Stimulated activated naive CD4-positive, alpha-beta T cell (primary cell): ENCODE data around the gene TTC12.

Experiments
- DNase-seq, 6 experiments: peaks; one replicate each; lab custom pipeline; 2025; lab: John Stamatoyannopoulos, UW

TTC12 gene

DNA sequence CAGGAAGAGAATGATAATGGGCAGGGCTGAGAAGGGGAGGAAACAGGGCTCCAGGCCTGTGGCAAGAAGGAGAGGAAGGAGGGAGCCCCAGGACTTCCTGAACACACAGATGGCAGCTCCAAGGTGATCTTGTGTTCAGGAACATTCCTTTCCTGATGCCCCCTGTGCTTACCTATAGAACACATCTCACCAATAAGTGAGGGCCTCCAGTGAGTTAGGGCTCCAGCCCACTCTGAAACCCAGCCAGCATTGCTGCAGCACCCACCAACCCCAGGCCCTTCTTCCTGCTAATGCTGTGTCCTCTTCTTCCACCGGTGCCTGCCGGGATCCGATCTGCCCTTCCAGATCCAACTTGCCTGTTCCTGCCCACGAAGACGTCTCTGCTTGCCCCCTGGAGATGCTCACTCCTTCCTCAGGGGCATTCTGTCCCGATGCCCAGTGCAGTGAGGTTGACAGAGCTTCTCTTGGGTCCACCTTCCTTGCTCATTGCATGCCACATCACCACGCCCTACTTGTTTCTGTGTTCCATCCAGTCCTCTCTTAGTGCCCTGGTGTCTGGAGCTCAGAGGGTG, 90.6 kb downstream of the TTC12 start:
- no peak for DNase-seq

- no peak for DNase-seq
Measured at GRCh38 chr11:113405724-113406478, 91.5 kb downstream of the TTC12 start.

- DNase-seq: no peak
Measured at GRCh38 chr11:113407163-113407562, 92.8 kb downstream of the TTC12 start.

DNA sequence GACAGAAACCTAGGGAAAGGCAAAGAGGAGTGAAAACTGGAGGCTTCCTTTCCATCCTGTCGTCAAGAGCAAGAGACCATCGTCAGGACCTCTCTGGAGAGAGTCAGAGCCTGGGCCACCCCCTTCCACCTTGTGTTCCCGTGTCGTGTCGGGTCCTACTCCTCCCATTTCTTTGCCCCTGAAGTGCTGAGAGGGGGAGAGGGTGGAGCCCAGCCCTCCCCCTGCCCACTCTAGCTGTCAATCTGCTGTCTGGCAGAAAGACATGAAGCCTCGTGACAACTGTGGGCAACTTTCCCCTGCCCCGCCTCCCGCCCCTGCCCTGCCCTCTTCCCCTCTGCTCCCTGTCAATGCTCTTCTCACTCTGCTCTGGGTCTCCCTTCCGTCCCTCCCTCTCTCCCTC, 93.8 kb downstream of the TTC12 start:
- DNase-seq: no peak

GRCh38 chr11:113408887-113409286, 94.5 kb downstream of the TTC12 start:
- no peak for DNase-seq

DNA sequence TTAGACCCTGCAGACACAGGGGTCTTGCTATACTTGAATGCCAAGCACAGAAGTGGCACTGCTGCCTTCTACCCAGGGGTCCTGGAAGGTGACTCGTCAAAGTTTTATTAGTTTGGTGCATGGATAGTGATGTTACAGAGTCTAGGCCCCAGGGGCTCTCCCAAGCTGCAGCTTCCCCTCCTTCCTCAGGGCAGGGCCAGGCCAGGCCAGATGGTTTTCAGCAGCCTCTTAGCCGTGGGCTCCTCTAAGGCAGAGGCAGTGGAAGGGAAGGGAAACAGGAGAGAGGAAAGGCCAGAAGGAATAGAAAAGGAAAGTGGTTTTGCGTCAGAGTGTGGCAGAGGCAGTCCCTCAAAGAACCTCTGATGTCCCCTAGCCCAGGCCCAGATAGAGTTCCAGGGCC, 95.1 kb downstream of the TTC12 start:
- DNase-seq: no peak

DNA sequence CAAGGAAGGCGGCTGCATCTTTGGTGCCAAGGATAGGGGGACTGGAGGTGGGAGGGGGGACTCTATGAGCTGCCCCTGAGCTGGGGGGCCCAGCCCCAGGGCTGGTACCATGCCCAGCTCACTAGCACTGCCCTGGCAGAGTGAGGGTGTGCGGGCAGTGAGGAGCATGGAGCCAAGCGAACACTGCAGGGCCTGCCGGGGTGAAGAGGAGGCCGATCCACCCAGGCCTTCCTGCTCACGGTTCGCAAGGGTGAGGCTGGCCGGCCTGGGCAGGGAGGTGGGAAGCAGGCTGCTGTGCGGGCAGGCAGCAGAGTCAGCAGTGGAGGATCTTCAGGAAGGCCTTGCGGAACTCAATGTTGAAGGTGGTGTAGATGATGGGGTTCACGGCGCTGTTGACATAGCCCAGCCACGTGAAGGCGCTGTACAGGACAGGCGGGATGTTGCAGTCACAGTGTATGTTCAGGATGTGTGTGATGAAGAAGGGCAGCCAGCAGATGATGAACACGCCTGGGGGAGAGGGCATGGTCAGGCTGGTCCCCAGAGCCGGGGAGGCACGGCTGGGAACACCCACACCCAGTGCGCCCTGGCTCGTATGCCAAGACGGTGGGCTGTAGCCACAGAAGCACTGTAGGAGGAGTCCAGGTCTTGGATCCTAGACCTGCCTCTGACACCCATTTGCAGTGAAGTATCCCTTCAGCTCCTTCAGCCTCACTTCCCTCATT, 96.2 kb downstream of the TTC12 start:
- DNase-seq: no peak

- no peak for DNase-seq
Measured at GRCh38 chr11:113411536-113411935, 97.2 kb downstream of the TTC12 start.

GRCh38 chr11:113412675-113413074, 98.3 kb downstream of the TTC12 start:
- no peak for DNase-seq

- DNase-seq: no peak
Measured at GRCh38 chr11:113415343-113415742, 101.0 kb downstream of the TTC12 start.
